Measurements from ENCODE around the gene MARCHF6.

DNA sequence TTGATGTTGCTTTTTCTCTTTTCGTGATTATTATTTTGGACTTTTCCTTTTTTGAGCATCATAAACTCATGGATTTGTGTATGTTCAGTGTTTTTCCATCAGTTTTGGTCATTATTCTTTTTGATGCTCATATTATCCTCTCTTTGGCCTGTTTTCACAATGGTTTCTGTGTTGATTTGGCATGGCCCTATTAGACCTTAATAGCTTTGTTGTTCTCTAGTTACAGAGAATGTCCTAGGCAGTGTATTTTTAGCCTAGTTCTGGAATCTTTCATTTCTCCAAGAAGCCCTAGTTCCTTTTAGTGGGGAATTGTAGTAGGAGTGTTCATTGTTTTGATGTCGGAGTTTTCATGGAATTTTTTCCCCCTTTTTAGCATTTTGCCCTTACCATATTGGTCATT lies 46.9 kb downstream of the MARCHF6 start:
- TF ChIP-seq, protein P1, sequence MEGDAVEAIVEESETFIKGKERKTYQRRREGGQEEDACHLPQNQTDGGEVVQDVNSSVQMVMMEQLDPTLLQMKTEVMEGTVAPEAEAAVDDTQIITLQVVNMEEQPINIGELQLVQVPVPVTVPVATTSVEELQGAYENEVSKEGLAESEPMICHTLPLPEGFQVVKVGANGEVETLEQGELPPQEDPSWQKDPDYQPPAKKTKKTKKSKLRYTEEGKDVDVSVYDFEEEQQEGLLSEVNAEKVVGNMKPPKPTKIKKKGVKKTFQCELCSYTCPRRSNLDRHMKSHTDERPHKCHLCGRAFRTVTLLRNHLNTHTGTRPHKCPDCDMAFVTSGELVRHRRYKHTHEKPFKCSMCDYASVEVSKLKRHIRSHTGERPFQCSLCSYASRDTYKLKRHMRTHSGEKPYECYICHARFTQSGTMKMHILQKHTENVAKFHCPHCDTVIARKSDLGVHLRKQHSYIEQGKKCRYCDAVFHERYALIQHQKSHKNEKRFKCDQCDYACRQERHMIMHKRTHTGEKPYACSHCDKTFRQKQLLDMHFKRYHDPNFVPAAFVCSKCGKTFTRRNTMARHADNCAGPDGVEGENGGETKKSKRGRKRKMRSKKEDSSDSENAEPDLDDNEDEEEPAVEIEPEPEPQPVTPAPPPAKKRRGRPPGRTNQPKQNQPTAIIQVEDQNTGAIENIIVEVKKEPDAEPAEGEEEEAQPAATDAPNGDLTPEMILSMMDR (IDR thresholded peaks at IDR 0.05) = no peak
- TF ChIP-seq EZH2 (IDR thresholded peaks at IDR 0.05; ENCODE audit: borderline replicate concordance, insufficient read depth, low read depth, low read length, poor library complexity, severe bottlenecking) = no peak
